Upper lobe of left lung (tissue), 4 donors: ENCODE data around the gene PRKAG2.

Experiments
- POLR2A ChIP-seq, 4 donors: fragments of 450-650 bp; IDR thresholded peaks; one replicate each; pipeline ENCODE4 v1.5.1; 2016 to 2017; ENCODE audit warnings: antibody characterized with exemption in 4 of 4, mild to moderate bottlenecking in 2 of 4
- POLR2AphosphoS5 ChIP-seq, 2 donors: sonication (generic); formaldehyde crosslinking; IDR thresholded peaks; one replicate each; pipeline ENCODE4 v1.5.1; 2017; ENCODE audit warnings: antibody characterized with exemption in 2 of 2

DNA sequence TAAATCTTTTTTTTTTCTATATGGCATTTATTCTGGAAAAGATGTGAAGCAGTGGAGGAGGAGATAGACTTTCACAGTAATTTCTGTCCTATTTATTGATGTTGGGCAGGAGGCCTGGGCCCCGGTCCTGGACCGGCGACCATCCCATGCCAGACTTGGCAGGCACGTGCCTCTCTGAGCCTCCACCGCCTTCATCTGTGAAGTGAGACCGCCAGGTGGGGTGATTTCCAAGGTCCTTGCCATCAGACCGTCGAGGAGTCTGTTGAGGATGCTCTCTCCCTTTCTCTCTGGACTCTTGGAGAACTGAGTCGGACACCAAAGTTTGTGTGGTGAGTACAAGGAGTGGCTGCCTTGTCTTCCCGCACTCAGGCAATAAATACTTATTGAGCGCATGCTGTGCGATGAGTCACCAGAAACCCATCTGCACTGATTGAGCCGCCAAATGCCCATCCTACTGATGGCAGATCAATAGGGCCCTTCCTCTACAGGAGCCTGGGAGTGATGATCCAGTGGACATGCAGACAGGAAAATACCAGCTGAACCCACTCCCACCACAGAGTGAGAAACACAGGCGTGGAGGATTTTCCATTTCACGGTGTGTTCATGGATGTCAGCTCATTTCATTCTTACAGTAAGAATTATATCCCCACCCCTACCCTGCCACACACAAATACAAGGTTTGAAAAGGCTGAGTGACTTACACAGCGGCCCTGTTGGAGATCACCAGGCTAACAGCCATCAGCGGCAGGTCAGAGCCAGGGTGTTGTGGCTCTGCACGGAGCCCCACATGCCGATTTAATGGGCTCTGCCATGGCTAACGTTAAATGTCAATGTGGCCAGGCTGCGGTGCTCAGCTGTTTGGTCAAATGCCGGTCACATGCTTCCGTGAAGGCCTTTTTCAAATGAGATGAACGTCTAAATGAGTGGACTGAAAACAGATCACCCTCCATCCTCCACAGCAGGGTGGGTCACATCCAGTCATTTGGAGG, 11.5 kb upstream of the PRKAG2 start:
- TF ChIP-seq POLR2A (IDR thresholded peaks at IDR 0.05) (no peak), POLR2AphosphoS5 (IDR thresholded peaks at IDR 0.05) (no peak)
